Islet of Langerhans (tissue), 1 donor: ENCODE results near the gene ZBTB20.

ENCODE experiments used
- FAIRE-seq: peaks from one replicate; lab custom pipeline; 2011; peaks lifted over from hg19 to GRCh38; lab: Jason Lieb, UNC

ZBTB20 gene

DNA sequence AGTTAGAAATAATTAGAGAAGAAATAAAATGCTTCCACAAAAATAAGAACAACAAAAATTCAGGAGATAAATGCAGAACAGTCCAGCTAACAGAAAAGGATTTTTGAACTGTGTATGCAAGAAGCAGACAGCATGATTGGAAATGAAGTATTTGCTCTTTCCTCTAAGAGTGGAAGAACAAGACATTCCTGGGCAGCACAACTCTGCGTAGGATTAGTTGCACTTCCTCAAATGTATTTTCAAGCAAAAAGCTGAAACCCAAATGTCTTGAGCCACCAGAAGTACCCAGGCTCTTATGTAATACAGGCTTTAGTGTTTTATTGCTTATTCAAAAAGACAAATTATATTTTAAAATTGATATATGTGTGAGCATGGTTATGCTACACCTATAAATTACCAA, 127.2 kb downstream of the ZBTB20 start:
- no peak for FAIRE-seq

DNA sequence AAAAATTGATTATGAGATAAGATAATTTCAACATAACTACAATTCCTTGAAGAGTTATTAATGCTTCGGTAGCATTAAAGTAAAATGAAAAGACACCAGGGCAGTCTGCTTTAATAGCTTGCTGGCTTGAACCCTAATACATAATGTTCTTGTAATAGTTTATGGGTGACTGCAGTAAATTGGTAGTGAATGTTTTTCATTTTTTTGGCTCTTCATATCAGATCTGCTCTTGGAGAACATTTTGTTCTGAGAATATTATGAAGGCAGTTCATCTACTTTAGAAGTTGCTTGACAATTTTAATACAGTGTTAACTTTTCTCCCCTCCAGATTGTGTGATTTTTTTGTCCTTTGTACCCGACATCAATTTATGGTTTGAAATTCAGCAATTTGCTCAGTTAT, 128.4 kb downstream of the ZBTB20 start:
- FAIRE-seq, result no peak

DNA sequence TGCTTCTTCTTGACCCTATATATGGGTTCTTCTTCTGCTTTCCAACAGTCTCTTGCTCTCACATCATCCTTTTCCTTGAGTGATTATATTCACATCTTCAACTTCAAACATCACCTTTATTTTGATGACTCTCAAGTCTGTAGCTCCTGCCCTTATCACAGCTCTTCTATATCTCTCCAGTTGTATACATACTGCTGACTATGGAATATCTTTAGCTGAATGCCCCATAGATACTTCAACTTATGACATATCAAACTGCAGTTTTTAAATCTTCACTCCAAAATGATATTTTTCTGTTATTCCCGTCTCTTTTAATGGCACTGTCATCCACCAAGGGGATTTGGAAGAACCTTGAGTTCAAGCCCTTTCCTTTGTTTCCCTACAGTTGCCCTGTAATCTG, 139.1 kb downstream of the ZBTB20 start:
- no peak for FAIRE-seq

DNA sequence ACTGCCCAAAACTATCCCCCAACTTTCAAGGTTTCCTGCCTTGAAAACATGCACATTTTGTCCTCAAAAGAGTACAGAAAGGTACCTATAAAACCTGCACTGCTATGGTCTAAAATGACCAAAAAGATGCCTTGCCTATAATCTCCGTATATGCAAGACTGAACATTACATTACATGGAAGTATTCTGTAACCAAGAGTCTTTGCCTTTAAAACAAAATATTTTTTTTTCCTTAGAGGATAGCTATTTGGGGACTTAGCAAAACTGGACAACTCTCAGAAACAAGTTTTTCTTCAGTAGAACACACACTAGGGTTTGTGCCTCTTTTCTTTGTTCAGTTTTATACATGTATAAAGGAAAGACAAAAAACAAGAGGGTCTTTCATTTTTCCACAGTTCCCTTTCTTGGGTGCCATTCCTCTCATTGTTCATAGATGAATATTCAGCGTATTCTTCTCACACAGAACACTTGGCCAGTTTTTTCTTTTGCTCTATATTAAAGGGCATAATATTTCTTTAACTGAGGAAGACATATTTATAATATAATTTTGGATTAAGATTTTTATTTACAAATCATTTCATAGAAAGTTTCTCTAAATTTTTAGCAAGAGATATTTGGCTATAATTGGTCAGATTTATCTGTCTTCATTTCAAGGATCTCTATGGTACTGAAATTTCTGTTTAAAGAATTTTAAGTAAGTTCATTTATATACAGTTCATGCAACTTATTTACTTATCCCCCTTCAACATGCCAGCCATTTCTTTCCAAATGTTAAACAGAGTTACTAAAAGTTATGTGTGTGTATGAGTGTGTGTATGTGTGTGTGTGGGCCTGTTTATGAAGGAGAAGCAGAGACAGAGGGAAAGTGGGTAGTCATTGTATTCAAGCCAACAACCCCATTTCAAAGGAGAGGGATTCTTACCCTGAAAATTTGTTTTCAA, 142.6 kb downstream of the ZBTB20 start:
- FAIRE-seq, result no peak

DNA sequence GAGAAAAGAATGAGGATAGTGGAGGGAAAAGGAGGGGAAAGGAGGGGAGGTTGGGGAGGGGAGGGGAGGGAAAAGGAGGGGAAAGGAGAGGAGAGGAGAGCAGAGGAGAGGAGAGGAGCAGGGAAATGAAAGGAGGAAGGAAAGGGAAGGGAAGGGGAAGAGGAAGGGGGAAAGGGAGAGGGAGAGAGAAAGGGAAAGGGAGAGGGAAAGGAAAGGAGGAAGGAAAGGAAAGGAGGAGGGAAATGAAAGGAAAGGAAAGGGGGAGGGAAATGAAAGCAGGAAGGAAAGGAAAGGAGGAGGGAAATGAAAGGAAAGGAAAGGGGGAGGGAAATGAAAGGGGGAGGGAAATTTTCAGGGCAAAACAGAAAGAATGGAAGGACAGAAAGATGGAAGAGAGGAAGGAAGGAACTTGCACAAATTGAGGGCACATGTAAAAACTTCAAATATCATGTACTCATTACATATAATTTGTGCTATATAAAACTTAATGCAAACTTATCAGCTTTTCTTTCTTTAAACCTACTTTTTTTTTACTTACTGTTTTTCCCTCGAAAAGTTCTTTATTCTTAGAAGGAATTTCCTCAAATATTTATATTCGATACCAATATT, 148.0 kb downstream of the ZBTB20 start:
- no peak for FAIRE-seq

DNA sequence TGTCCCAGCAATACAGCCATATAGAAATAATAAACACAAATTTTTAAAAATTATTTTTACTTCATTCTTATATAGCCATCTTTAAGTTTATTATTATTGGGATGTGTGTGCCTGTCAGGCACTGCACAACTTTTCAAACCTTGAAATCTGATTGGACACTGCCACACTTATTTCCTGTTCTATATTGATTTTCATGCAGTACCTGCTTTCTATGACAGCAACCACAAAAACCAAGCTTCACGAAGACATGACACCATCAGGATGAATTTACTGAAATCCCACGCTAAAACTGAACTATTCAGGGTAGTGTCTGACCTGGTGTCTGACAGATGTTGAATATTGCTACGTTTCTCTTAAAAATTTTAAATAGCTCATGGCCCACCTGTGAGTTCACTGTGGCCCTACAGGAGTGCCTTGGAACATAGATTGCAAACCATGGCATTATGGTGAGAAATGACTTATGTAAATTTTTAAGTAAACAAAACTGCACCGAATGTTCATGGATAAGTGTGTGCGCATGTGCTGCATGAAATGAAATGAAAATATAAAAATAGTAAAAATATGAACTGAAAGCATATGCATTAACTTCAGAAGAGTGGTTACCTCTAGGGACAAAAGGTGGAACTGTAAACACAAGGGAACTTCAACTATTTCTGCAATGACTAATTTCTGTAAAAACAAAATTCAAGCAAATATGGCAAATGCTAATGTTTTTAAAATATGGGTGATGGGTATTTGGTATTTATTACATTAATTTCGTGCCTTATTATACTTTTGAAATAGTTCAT, 152.3 kb downstream of the ZBTB20 start:
- peak; percentile 78 for FAIRE-seq

GRCh38 chr3:114985776-114986175, 161.3 kb downstream of the ZBTB20 start:
- no peak for FAIRE-seq

GRCh38 chr3:114983248-114983647, 163.8 kb downstream of the ZBTB20 start:
- no peak for FAIRE-seq

- FAIRE-seq, result no peak
Observed at GRCh38 chr3:114974387-114974786, 172.7 kb downstream of the ZBTB20 start.

DNA sequence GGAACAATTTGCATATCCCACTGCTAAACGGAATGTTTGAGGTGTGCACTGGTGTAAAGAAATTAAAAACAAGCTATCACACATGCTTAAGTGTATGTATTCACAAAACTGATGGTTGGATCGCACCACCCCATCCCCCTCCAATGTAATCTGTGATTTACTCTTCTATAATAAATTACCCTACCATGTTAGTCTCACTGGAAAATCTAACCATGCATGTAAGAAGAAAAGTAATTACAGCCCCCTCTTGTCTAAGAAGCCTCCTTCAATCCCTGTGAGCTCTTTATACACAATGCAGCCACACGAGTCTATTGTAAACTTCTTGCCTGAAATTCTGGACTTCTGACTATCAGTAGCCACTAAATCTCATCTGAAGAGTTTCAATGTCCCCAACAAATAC, 173.6 kb downstream of the ZBTB20 start:
- no peak for FAIRE-seq

- peak; percentile 66 for FAIRE-seq
Observed at GRCh38 chr3:114967168-114967567, 179.9 kb downstream of the ZBTB20 start.

DNA sequence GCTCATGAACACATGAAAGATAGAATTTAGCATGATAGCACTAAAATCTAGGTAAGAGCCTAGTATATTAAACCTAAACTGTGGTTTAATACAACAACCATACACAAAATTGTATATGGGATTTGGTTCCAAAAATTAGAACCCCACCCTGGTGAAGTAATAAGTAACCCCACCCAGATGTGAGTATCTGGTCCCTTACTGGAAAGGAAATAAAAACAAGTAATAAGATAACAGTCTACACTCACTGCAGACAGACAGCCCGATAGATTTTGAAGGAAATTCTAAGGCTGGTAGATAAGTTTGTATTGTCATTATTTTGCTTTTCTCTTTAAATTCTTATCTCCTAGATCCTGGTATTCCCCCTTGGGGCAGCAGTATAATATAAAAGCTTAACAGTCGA, 184.9 kb downstream of the ZBTB20 start:
- FAIRE-seq, result no peak

DNA sequence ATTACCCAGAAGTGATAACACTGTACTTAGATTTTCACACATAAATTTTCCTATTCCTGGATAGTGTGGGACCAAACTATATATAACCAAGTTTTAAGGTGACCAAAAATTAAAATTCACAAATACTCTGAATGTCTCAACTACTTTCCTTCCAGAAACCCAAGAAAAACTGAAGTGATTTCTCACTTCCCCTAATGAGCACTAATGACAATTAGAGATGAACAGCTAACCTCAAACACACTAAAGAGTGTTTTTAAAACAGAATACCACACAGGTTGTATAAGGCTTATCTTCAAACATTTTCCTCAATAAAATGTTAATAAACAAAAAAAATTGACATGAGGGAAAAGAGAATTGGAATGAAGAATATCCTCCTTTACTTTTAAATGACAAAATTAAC, 188.2 kb downstream of the ZBTB20 start:
- no peak for FAIRE-seq

GRCh38 chr3:114953800-114954199, 193.3 kb downstream of the ZBTB20 start:
- no peak for FAIRE-seq

- peak; percentile 56 for FAIRE-seq
Observed at GRCh38 chr3:114953215-114953799, 193.8 kb downstream of the ZBTB20 start.

- FAIRE-seq, result no peak
Observed at GRCh38 chr3:114942773-114943172, 204.3 kb downstream of the ZBTB20 start.

GRCh38 chr3:114941626-114942309, 205.3 kb downstream of the ZBTB20 start:
- FAIRE-seq, result peak; percentile 91

GRCh38 chr3:114939920-114940319, 207.2 kb downstream of the ZBTB20 start:
- FAIRE-seq, result no peak

- FAIRE-seq, result no peak
Observed at GRCh38 chr3:114933407-114933806, 213.7 kb downstream of the ZBTB20 start.

- peak; percentile 49 for FAIRE-seq
Observed at GRCh38 chr3:114929971-114930732, 216.9 kb downstream of the ZBTB20 start.

GRCh38 chr3:114928989-114929640, 218.0 kb downstream of the ZBTB20 start:
- no peak for FAIRE-seq
